ENCODE data around the gene EXOSC7.

GRCh38 chr3:44974416-44974815 is 1.6 kb upstream of the EXOSC7 start:
- no peak for TF ChIP-seq POLR2A (IDR thresholded peaks at IDR 0.05)
- TF ChIP-seq CTCF (IDR thresholded peaks at IDR 0.05 in 4 of 5, conservative IDR thresholded peaks at IDR 0.05 in 1 of 5): no peak
